Stomach (tissue), 4 donors: ENCODE measurements around the gene SH3RF3.

Source experiments
- EP300 ChIP-seq: sonication (generic); formaldehyde crosslinking; IDR thresholded peaks from one replicate; pipeline ENCODE4 v1.6.1; 2017; ENCODE audit warnings: antibody characterized with exemption
- POLR2A ChIP-seq, 4 donors: fragments of 450-650 bp; IDR thresholded peaks; one replicate each; pipeline ENCODE4 v1.6.1; 2016; ENCODE audit warnings: antibody characterized with exemption in 4 of 4, control low read depth in 2 of 4, mild to moderate bottlenecking in 1 of 4, moderate library complexity in 1 of 4
- TF ChIP-seq, protein P1 (sequence below), 7 experiments: fragments of 450-650 bp in 4 of 7; fragments of 200-600 bp in 3 of 7; sonication (generic) in 3 of 7; IDR thresholded peaks; one replicate each; pipeline ENCODE4 v1.5.1; 2016 to 2019; ENCODE audit warnings: antibody characterized with exemption in 7 of 7, control low read depth in 2 of 7, mild to moderate bottlenecking in 1 of 7

- TF ChIP-seq POLR2A (IDR thresholded peaks at IDR 0.05), result no peak
- TF ChIP-seq, protein P1, sequence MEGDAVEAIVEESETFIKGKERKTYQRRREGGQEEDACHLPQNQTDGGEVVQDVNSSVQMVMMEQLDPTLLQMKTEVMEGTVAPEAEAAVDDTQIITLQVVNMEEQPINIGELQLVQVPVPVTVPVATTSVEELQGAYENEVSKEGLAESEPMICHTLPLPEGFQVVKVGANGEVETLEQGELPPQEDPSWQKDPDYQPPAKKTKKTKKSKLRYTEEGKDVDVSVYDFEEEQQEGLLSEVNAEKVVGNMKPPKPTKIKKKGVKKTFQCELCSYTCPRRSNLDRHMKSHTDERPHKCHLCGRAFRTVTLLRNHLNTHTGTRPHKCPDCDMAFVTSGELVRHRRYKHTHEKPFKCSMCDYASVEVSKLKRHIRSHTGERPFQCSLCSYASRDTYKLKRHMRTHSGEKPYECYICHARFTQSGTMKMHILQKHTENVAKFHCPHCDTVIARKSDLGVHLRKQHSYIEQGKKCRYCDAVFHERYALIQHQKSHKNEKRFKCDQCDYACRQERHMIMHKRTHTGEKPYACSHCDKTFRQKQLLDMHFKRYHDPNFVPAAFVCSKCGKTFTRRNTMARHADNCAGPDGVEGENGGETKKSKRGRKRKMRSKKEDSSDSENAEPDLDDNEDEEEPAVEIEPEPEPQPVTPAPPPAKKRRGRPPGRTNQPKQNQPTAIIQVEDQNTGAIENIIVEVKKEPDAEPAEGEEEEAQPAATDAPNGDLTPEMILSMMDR (IDR thresholded peaks at IDR 0.05), result no peak
- TF ChIP-seq EP300, result no peak
These were observed 365.3 kb downstream of the SH3RF3 start for GRCh38 chr2:109494351-109494750.
